GM21723 (cell line): Measurements from ENCODE around the gene NME7.

Experiments
- ATAC-seq: cut with Tn5 transposase; IDR thresholded peaks from one replicate; pipeline ENCODE4 v1.9.1; 2021; ENCODE audit warnings: mild to moderate bottlenecking, moderate library complexity; ENCODE audit not compliant: unreplicated experiment

The NME7 gene

GRCh38 chr1:169109561-169110134 is 257.9 kb downstream of the NME7 start:
- ATAC-seq = no peak

GRCh38 chr1:169108863-169109560 is 258.6 kb downstream of the NME7 start:
- ATAC-seq = no peak

- ATAC-seq = no peak
Observed at GRCh38 chr1:169108223-169108622, 259.4 kb downstream of the NME7 start.

- ATAC-seq = no peak
Observed at GRCh38 chr1:169107603-169108208, 259.9 kb downstream of the NME7 start.

- ATAC-seq = no peak
Observed at GRCh38 chr1:169106921-169107602, 260.5 kb downstream of the NME7 start.

- ATAC-seq = peak; percentile 93
Observed at GRCh38 chr1:169106095-169106920, 261.3 kb downstream of the NME7 start, which contains the start of gene ATP1B1. Gene ATP1B1, plus strand, starts transcription at chr1:169106690. Its CDS starts 140 bp downstream, at chr1:169106830.

- peak; percentile 35 for ATAC-seq
Observed at GRCh38 chr1:169105434-169106094, 262.0 kb downstream of the NME7 start.

- ATAC-seq = no peak
Observed at GRCh38 chr1:169105087-169105433, 262.5 kb downstream of the NME7 start.

GRCh38 chr1:169103480-169103893 is 264.1 kb downstream of the NME7 start:
- no peak for ATAC-seq

- no peak for ATAC-seq
Observed at GRCh38 chr1:169103002-169103401, 264.6 kb downstream of the NME7 start.

- ATAC-seq = no peak
Observed at GRCh38 chr1:169102567-169102966, 265.0 kb downstream of the NME7 start.

- no peak for ATAC-seq
Observed at GRCh38 chr1:169100651-169101088, 266.9 kb downstream of the NME7 start.

- no peak for ATAC-seq
Observed at GRCh38 chr1:169100208-169100607, 267.4 kb downstream of the NME7 start.

- no peak for ATAC-seq
Observed at GRCh38 chr1:169099561-169099960, 268.0 kb downstream of the NME7 start.

GRCh38 chr1:169098380-169098779 is 269.2 kb downstream of the NME7 start:
- no peak for ATAC-seq

- ATAC-seq = no peak
Observed at GRCh38 chr1:169094897-169095569, 272.6 kb downstream of the NME7 start.

GRCh38 chr1:169092399-169092798 is 275.2 kb downstream of the NME7 start:
- ATAC-seq = no peak

- ATAC-seq = peak; percentile 86
Observed at GRCh38 chr1:169091480-169091941, 276.1 kb downstream of the NME7 start.

- ATAC-seq = peak; percentile 61
Observed at GRCh38 chr1:169090900-169091311, 276.7 kb downstream of the NME7 start.
